B cell (primary cell): Measurements from ENCODE around the gene ANTKMT. TPM values are rescaled to one million over a fixed set of nuclear protein-coding genes. Genes with fewer than 3 reads are reported as not detected.
A peak's percentile ranks its signal among the peaks of the same experiment; 100 is the strongest.

ENCODE experiments used
- ATAC-seq: fragments of 200-7000 bp; cut with Tn5 transposase; one replicate; pipeline ENCODE4 v1.10.0; 2021; ENCODE audit warnings: low read depth, mild to moderate bottlenecking, moderate number of reproducible peaks, moderate library complexity
- CTCF ChIA-PET: fragments of 350-600 bp; sonication (Branson Sonifier 250); formaldehyde crosslinking; loops from one replicate; lab custom pipeline; 2021; ENCODE audit warnings: antibody characterized with exemption, inconsistent platforms; lab: Charles Lee
- POLR2A ChIA-PET: fragments of 350-600 bp; sonication (Branson Sonifier 250); formaldehyde crosslinking; loops from one replicate; lab custom pipeline; 2021; ENCODE audit warnings: antibody characterized with exemption; lab: Charles Lee
- DNase-seq: peaks from one replicate; pipeline ENCODE4 v3.0.0; 2013
- H2AFZ ChIP-seq: 2 replicates; pipeline ENCODE4 v1.6.1; 2012; ENCODE audit warnings: mild to moderate bottlenecking, low read depth, low read length; ENCODE audit not compliant: insufficient read depth, poor library complexity, severe bottlenecking
- H3K27ac ChIP-seq, 2 donors: 1 replicate in 1 of 2; 2 replicates in 1 of 2; pipeline ENCODE4 v1.5.1; 2012 to 2013; ENCODE audit warnings: low read length in 2 of 2, mild to moderate bottlenecking in 2 of 2, moderate library complexity in 1 of 2
- H3K27me3 ChIP-seq, 4 experiments: fragments of 200-600 bp in 1 of 4; sonication (generic) in 1 of 4; replicated peaks in 1 of 4; 1 replicate in 2 of 4; 2 replicates in 2 of 4; pipeline versions ENCODE4 v1.6.1 to v1.7.0; 2013 to 2016; ENCODE audit warnings: low read length in 3 of 4, mild to moderate bottlenecking in 2 of 4, mixed read lengths in 1 of 4, moderate library complexity in 1 of 4; ENCODE audit not compliant: insufficient read depth in 4 of 4, control insufficient read depth in 3 of 4; ENCODE audit errors: control extremely low read depth in 1 of 4
- H3K36me3 ChIP-seq, 2 experiments: replicated peaks in 1 of 2; 1 replicate in 1 of 2; 2 replicates in 1 of 2; pipeline versions ENCODE4 v1.6.1 to v1.7.1; 2013; ENCODE audit warnings: low read length in 1 of 2; ENCODE audit not compliant: insufficient read depth in 2 of 2, control insufficient read depth in 1 of 2; ENCODE audit errors: control extremely low read depth in 1 of 2, extremely low read depth in 1 of 2
- H3K4me1 ChIP-seq, 2 donors: fragments of 200-600 bp in 1 of 2; sonication (generic) in 1 of 2; 1 replicate in 1 of 2; 2 replicates in 1 of 2; pipeline versions ENCODE4 v1.5.1 to v1.6.1; 2013 to 2017; ENCODE audit warnings: low read length in 2 of 2; ENCODE audit not compliant: control insufficient read depth in 2 of 2, insufficient read depth in 2 of 2
- H3K4me2 ChIP-seq: replicated peaks from 2 replicates; pipeline ENCODE3; 2012; ENCODE audit warnings: mild to moderate bottlenecking, low read depth, low read length; ENCODE audit not compliant: poor library complexity, severe bottlenecking
- H3K4me3 ChIP-seq, 5 experiments: fragments of 200-600 bp in 1 of 5; sonication (generic) in 1 of 5; 1 replicate in 3 of 5; 2 replicates in 2 of 5; pipeline versions ENCODE4 v1.5.1 to v1.7.0; 2011 to 2016; ENCODE audit warnings: low read length in 4 of 5, mild to moderate bottlenecking in 4 of 5, low read depth in 2 of 5, control low read depth in 1 of 5, moderate library complexity in 1 of 5; ENCODE audit not compliant: insufficient read depth in 1 of 5; ENCODE audit errors: control extremely low read depth in 1 of 5, extremely low read depth in 1 of 5
- H3K79me2 ChIP-seq: fragments of 200-600 bp; sonication (generic); one replicate; pipeline ENCODE4 v1.6.0; 2016; ENCODE audit warnings: low read length; ENCODE audit not compliant: control insufficient read depth, insufficient read depth
- H3K9ac ChIP-seq: fragments of 200-600 bp; sonication (generic); 2 replicates; pipeline ENCODE4 v1.6.1; 2017; ENCODE audit warnings: mild to moderate bottlenecking, low read length, moderate library complexity
- H3K9me3 ChIP-seq, 3 donors: one replicate each; pipeline versions ENCODE4 v1.6.1 to v1.7.1; 2013; ENCODE audit warnings: low read length in 2 of 3; ENCODE audit not compliant: control insufficient read depth in 2 of 3, insufficient read depth in 1 of 3; ENCODE audit errors: control extremely low read depth in 1 of 3
- H4K20me1 ChIP-seq: 2 replicates; pipeline ENCODE4 v1.6.0; 2012; ENCODE audit warnings: mild to moderate bottlenecking, low read length; ENCODE audit not compliant: insufficient read depth, control insufficient read depth, poor library complexity, severe bottlenecking
- H3K27ac Mint-ChIP-seq: one replicate; pipeline ENCODE4 v1.8.0; 2021; ENCODE audit warnings: mixed read lengths
- H3K27me3 Mint-ChIP-seq: one replicate; pipeline ENCODE4 v1.8.0; 2021; ENCODE audit warnings: mixed read lengths
- H3K4me1 Mint-ChIP-seq: one replicate; pipeline ENCODE4 v1.8.0; 2021; ENCODE audit warnings: mixed read lengths
- H3K4me3 Mint-ChIP-seq: one replicate; pipeline ENCODE4 v1.8.0; 2021; ENCODE audit warnings: mixed read lengths
- H3K9me3 Mint-ChIP-seq: one replicate; pipeline ENCODE4 v1.8.0; 2022; ENCODE audit warnings: mixed read lengths; ENCODE audit not compliant: insufficient read depth
- CTCF ChIP-seq: fragments of 200-600 bp; IDR thresholded peaks from one replicate; pipeline ENCODE4 v1.8.0; 2022; ENCODE audit warnings: antibody characterized with exemption, mild to moderate bottlenecking
- EZH2 ChIP-seq: IDR thresholded peaks from 2 replicates; pipeline ENCODE4 v1.6.1; 2012; ENCODE audit warnings: borderline replicate concordance, low read depth, mild to moderate bottlenecking, moderate library complexity, low read length; ENCODE audit not compliant: insufficient read depth, poor library complexity, severe bottlenecking
- WGBS: methylation state at CpG from one replicate; pipeline ENCODE4 v1.1.5; 2013; ENCODE audit warnings: missing lambda C conversion rate; ENCODE audit not compliant: insufficient coverage; 5-methylcytosine and 5-hydroxymethylcytosine counted together
- intact Hi-C: fragments of 100-400 bp; cut with micrococcal nuclease; formaldehyde crosslinking; loops from one replicate; pipeline ENCODE4 v1.10.0; 2022
- polyA minus RNA-seq: library from RNA; depleted of rRNA, polyadenylated mRNA; stranded (reverse); fragments of >200 nt; gene quantifications from 2 replicates; pipeline ENCODE4 v1.2.3, GENCODE V29; 2012
- polyA plus RNA-seq: library from polyadenylated mRNA; depleted of rRNA; stranded (reverse); fragments of >200 nt; gene quantifications from 2 replicates; pipeline ENCODE4 v1.2.3, GENCODE V29; 2012
- total RNA-seq, 2 donors: library from RNA; stranded (reverse); fragments of 120-200 nt in 1 of 2; gene quantifications; 1 replicate in 1 of 2; 2 replicates in 1 of 2; pipeline versions ENCODE4 v1.2.3 to v1.2.4, GENCODE V29; 2013 to 2022

Gene ANTKMT
- total RNA-seq (41.0 and 53.6 TPM in 2 replicates), polyA plus RNA-seq (37.9 and 54.1 TPM in 2 replicates), polyA minus RNA-seq (40.5 and 44.3 TPM in 2 replicates)
- 32.2 TPM for total RNA-seq (2013)

GRCh38 chr16:720990-721764, at the start of gene ANTKMT:
ANTKMT (plus strand) TSS chr16:721146; CDS start chr16:721275, 129 bp downstream.
- Histone ChIP-seq H3K79me2 (no peaks in the 10 kb centered on the region), H3K4me3 (peak within 1 kb of the TSS; percentile 34 to 76 (median 73)), H4K20me1 (peaks cover 23% of the 10 kb centered on the region), H2AFZ (peak within 1 kb of the TSS; percentile 77), H3K4me2 (peak within 1 kb of the TSS; percentile 98), H3K36me3 (no peaks in the 10 kb centered on the region), H3K4me1 (peaks cover 21 to 38% of the 10 kb centered on the region in 2 donors), H3K9me3 (peaks cover 0 to 8% (median 0%) of the 10 kb centered on the region in 3 donors), H3K27ac (peak within 1 kb of the TSS; percentile 54 to 86), H3K27me3 (peaks cover 0 to 6% (median 3%) of the 10 kb centered on the region in 4 experiments), H3K9ac (peak within 1 kb of the TSS; percentile 77)
- Mint-ChIP-seq H3K4me1 (peaks cover 21% of the 10 kb centered on the region), H3K9me3 (no peaks in the 10 kb centered on the region), H3K27ac (peak within 1 kb of the TSS; percentile 80), H3K27me3 (no peaks in the 10 kb centered on the region), H3K4me3 (peak within 1 kb of the TSS; percentile 84)
- no peak for TF ChIP-seq EZH2
- TF ChIP-seq CTCF: no peak
- WGBS: 5% methylated on average over 106 of the region's 106 CpGs
- intact Hi-C loops: loop anchor here (5.0 kb wide), 1 partner anchor 39 kb away; the partner anchor contains the start of genes JMJD8 and STUB1
- POLR2A ChIA-PET: interaction anchor here (1.0 to 1.9 kb wide), 4 partner anchors 14 to 37 kb away, joined by 3 to 5 read pairs (median 4); partner anchors contain the start of genes JMJD8 and WDR24
- CTCF ChIA-PET: interaction anchor here (1.0 to 3.8 kb wide), 5 partner anchors 9 to 64 kb away, joined by 3 to 26 read pairs (median 9); partner anchors contain the start of genes CIAO3 and JMJD8
- ATAC-seq (peak; percentile 86), DNase-seq (peak; percentile 92)
